Effector memory CD4-positive, alpha-beta T cell (primary cell): ENCODE measurements around the gene NDUFV1.
"Not testable (repeated sequence)": the region's sequence is repeated elsewhere in the genome, so short reads cannot be mapped to it uniquely, and the experiment has no call there.

ENCODE experiments used
- DNase-seq, 3 donors: peaks; one replicate each; pipeline ENCODE4 v3.0.0-alpha.2; 2020
- H3K27ac ChIP-seq: 2 replicates; pipeline ENCODE4 v1.7.0; 2013; ENCODE audit warnings: mild to moderate bottlenecking, low read length, moderate library complexity; ENCODE audit not compliant: insufficient read depth, poor library complexity, severe bottlenecking
- H3K27me3 ChIP-seq: replicated peaks from 2 replicates; pipeline ENCODE4 v1.7.0; 2013; ENCODE audit warnings: mild to moderate bottlenecking, low read length; ENCODE audit not compliant: insufficient read depth, control insufficient read depth, poor library complexity, severe bottlenecking
- H3K36me3 ChIP-seq: 2 replicates; pipeline ENCODE4 v1.7.0; 2013; ENCODE audit warnings: mild to moderate bottlenecking, low read length, moderate library complexity; ENCODE audit not compliant: control insufficient read depth, insufficient read depth
- H3K4me1 ChIP-seq: 2 replicates; pipeline ENCODE4 v1.7.0; 2013; ENCODE audit warnings: low read length, mild to moderate bottlenecking; ENCODE audit not compliant: control insufficient read depth, insufficient read depth, poor library complexity, severe bottlenecking
- H3K4me3 ChIP-seq: 2 replicates; pipeline ENCODE4 v1.7.0; 2013; ENCODE audit warnings: low read length, low read depth, mild to moderate bottlenecking; ENCODE audit not compliant: insufficient read depth, poor library complexity, severe bottlenecking
- H3K9me3 ChIP-seq: 2 replicates; pipeline ENCODE4 v1.7.0; 2013; ENCODE audit warnings: mild to moderate bottlenecking, low read length, moderate library complexity; ENCODE audit not compliant: control insufficient read depth

Gene NDUFV1

GRCh38 chr11:67632982-67633755, 26.4 kb downstream of the NDUFV1 start:
- Histone ChIP-seq H3K27ac (no peak overlapping the region), H3K4me1 (peaks cover 10% of the 10 kb centered on the region), H3K36me3 (no peaks in the 10 kb centered on the region), H3K9me3 (no peaks in the 10 kb centered on the region), H3K27me3 (no peaks in the 10 kb centered on the region), H3K4me3 (no peak overlapping the region)
- DNase-seq, result no peak

GRCh38 chr11:67633758-67634365, 27.1 kb downstream of the NDUFV1 start:
- no peak for DNase-seq
- H3K4me1 ChIP-seq, result peaks cover 10% of the 10 kb centered on the region
- no peaks in the 10 kb centered on the region for H3K36me3 ChIP-seq
- no peaks in the 10 kb centered on the region for H3K9me3 ChIP-seq
- no peaks in the 10 kb centered on the region for H3K27me3 ChIP-seq
- H3K4me3 ChIP-seq, result no peak overlapping the region
- no peak overlapping the region for H3K27ac ChIP-seq

DNA sequence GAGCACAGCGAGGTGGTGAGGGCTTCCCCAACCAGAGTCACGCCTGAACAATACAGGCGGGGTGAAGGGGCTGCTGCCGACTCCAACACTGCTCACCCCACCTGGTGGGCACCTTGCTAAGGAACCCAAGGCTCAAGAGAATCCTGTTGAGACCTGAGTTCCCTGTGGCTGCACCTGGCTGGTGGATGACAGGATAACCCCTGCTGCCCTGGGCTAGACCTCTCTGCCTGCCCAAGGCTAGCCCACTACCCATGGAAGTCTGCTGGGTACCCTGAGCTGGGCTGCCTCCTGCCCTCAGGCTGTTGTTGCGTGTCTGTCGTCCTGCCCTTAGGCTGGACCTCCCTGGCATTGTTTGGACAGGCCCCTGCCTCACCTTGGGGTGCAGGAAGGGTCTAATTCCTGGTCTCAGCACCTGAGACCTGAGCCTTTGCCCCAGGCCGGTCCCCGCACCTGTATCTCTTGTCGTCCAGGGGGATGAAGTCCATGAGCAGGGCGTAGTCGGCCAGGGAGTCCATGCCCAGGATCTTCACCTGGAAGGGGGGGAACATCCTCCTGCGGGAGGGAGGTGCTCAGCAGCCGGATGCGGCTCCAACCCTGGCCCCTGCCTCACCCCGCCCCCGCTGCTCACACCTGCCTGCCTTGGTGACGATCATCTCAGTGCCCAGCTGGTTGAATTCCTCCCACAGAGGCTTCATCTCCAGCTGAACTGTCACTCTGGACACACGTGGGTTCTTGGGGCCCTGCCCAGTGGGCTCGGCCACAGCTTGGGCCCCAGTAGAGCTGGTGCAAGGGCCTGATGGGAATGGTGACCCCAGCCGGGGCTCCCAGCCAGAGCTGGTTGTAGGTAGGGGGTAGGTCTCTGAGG, 27.9 kb downstream of the NDUFV1 start:
- Histone ChIP-seq H3K4me3 (no peak overlapping the region), H3K27ac (no peak overlapping the region), H3K27me3 (no peaks in the 10 kb centered on the region), H3K4me1 (peaks cover 7% of the 10 kb centered on the region), H3K36me3 (no peaks in the 10 kb centered on the region), H3K9me3 (no peaks in the 10 kb centered on the region)
- no peak for DNase-seq

DNA sequence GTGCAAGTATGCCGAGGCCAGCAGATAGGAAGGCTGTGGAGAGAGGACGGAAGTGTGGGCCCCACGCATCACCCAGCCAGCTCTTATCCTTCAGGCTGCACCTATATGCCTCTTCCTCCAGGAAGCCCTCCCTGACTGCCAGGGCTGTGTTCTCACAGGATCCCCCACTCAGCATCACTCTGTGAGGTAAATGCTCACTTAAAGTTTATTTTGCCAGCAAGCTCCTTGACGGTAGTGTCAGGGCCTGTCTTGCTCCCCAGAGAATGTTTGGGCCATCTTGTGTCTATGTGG, 28.4 kb downstream of the NDUFV1 start:
- Histone ChIP-seq H3K27ac (no peak overlapping the region), H3K4me1 (peaks cover 7% of the 10 kb centered on the region), H3K4me3 (no peak overlapping the region), H3K36me3 (no peaks in the 10 kb centered on the region), H3K27me3 (no peaks in the 10 kb centered on the region), H3K9me3 (no peaks in the 10 kb centered on the region)
- DNase-seq, result no peak

- no peaks in the 10 kb centered on the region for H3K4me1 ChIP-seq
- H3K9me3 ChIP-seq, result no peaks in the 10 kb centered on the region
- no peak overlapping the region for H3K27ac ChIP-seq
- DNase-seq, result no peak
- H3K27me3 ChIP-seq, result no peaks in the 10 kb centered on the region
- no peak overlapping the region for H3K4me3 ChIP-seq
- no peaks in the 10 kb centered on the region for H3K36me3 ChIP-seq
Observed at GRCh38 chr11:67636962-67637361, 30.2 kb downstream of the NDUFV1 start.

DNA sequence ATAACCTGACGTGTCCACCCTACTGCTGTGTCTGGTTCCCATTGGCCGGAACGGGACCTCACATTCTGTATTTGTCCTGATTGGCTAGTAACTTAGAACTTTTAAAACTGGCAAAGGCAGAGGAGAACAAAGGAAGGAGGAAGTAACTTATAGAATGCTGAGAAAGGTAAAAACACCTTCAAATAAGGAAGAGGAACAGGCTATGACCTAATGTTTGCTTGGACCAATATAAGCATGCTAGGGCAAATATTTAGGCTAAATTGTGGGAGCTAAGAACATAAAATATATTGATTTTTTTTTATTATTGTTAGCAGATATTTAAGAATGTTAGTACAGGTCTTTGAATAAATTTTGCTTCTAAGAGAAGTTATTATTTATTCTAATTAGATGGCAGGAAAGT, 30.7 kb downstream of the NDUFV1 start:
- not testable (repeated sequence) for H3K36me3 ChIP-seq, DNase-seq, H3K4me3 ChIP-seq, H3K4me1 ChIP-seq, H3K9me3 ChIP-seq, H3K27me3 ChIP-seq, H3K27ac ChIP-seq

GRCh38 chr11:67638535-67639437, 32.0 kb downstream of the NDUFV1 start:
- Histone ChIP-seq H3K4me1 (no peaks in the 10 kb centered on the region), H3K9me3 (no peaks in the 10 kb centered on the region), H3K27me3 (no peaks in the 10 kb centered on the region), H3K4me3 (no peak overlapping the region), H3K27ac (no peak overlapping the region), H3K36me3 (no peaks in the 10 kb centered on the region)
- DNase-seq, result no peak

- Histone ChIP-seq H3K4me3 (no peak within 1 kb of the TSS), H3K27me3 (no peaks in the 10 kb centered on the region), H3K4me1 (no peaks in the 10 kb centered on the region), H3K36me3 (no peaks in the 10 kb centered on the region), H3K9me3 (no peaks in the 10 kb centered on the region), H3K27ac (no peak within 1 kb of the TSS)
- DNase-seq, result no peak
Observed at GRCh38 chr11:67639438-67639859, 32.7 kb downstream of the NDUFV1 start, which contains the start of gene TBX10. TSS of gene TBX10 (minus strand) at chr11:67639763. CDS start at chr11:67639472, 291 bp downstream.

DNA sequence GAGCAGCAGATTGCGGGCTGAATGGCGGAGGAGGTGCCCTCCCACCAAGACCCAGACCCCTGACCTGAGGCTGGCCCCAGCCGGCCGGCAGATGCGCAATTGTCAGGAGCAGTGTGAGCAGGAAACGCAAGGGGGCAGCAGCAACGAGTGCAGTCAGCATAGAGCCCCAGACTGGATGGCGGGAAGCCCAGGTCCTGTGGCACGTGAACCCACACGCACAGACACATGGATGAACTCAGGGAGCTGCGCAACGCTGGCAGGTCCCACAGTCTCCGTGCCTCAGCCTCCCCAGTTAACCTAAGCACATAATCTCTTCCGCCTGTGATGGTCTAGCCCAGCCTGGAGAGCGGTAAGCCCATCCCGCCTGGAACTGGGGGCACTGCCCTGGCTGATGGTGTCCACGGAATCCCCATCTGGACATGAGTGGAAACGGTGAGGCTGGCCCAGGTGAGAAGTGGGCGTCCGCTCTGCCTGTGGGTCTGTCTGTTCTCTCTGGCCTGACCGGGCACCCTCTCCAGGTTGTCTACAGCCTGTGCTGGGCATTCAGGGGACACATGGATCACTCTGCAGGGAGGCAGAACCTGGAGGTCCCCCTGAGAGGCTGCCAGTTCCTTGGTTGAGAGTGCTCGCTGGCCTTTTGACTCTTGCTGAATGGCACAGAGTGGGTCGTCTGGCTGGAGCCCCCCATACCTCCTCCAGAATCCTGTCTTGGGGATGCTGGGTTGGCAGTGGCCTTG, 33.5 kb downstream of the NDUFV1 start:
- Histone ChIP-seq H3K4me3 (no peak overlapping the region), H3K9me3 (no peaks in the 10 kb centered on the region), H3K36me3 (no peaks in the 10 kb centered on the region), H3K27ac (no peak overlapping the region), H3K4me1 (no peaks in the 10 kb centered on the region), H3K27me3 (no peaks in the 10 kb centered on the region)
- peak in 2 of 3 donors; percentile 25 to 48 for DNase-seq
